Lower lobe of right lung (tissue), 2 donors: ENCODE results near the gene MYL4. TPM values are rescaled to one million over a fixed set of nuclear protein-coding genes. Genes with fewer than 3 reads are reported as not detected.
"Not testable (repeated sequence)": the region's sequence is repeated elsewhere in the genome, so short reads cannot be mapped to it uniquely, and the experiment has no call there.

Experiments used
- ATAC-seq, 2 donors: fragments of 200-7000 bp; cut with Tn5 transposase; one replicate each; pipeline ENCODE4 v1.9.1; 2020 to 2022; ENCODE audit warnings: mild to moderate bottlenecking in 2 of 2, moderate library complexity in 2 of 2
- DNase-seq: peaks from one replicate; pipeline ENCODE4 v3.0.0-alpha.2; 2020
- H3K27ac ChIP-seq: fragments of 200-600 bp; one replicate; pipeline ENCODE4 v1.8.0; 2022
- H3K27me3 ChIP-seq: fragments of 200-600 bp; one replicate; pipeline ENCODE4 v1.8.0; 2022; ENCODE audit warnings: low read depth
- H3K36me3 ChIP-seq: fragments of 200-600 bp; one replicate; pipeline ENCODE4 v1.8.0; 2022; ENCODE audit warnings: mild to moderate bottlenecking
- H3K4me1 ChIP-seq: fragments of 200-600 bp; one replicate; pipeline ENCODE4 v1.8.0; 2022
- H3K4me3 ChIP-seq: fragments of 200-600 bp; one replicate; pipeline ENCODE4 v1.8.0; 2022; ENCODE audit warnings: mild to moderate bottlenecking
- H3K9me3 ChIP-seq: fragments of 200-600 bp; one replicate; pipeline ENCODE4 v1.8.0; 2022
- intact Hi-C: fragments of 100-400 bp; cut with DNase I; formaldehyde crosslinking; loops from one replicate; pipeline ENCODE4 v1.11.0; 2022
- total RNA-seq: library from RNA; stranded (reverse); fragmentation: NEBNext Ultra II Directional; extraction: Animal tissue kit (Norgen Biotek cat#: 25700); gene quantifications from one replicate; pipeline ENCODE4 v1.2.1, GENCODE V29; 2021
- TF ChIP-seq, protein P1 (sequence below): fragments of 200-600 bp; IDR thresholded peaks from one replicate; pipeline ENCODE4 v1.8.0; 2022; ENCODE audit warnings: antibody characterized with exemption, mild to moderate bottlenecking
- donor health status: DM: no; HTN: yes; CAD: no; lungs with severe emphysema.

MYL4 gene
- total RNA-seq, 1 donor from 2014 or later, result 3.0 TPM

DNA sequence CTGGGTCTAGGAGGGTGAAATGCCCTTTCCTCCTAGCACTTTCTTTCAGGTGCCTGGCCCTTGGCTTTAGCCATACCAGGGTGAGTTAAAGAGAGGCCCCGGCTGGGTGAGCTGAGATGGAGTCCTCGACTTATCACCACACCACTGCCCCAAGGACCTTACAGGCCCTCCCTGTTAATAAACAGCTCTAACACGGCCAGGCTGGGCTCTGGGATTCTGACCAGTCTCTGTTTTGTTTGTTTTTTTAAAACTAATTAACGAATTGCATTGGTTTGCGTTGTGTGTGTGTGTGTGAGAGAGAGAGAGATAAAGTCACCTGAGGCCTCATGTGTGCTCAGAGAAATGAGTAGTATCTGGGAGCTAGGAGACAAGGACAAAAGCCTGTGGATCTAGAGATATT, 14.3 kb downstream of the MYL4 start:
- H3K36me3 ChIP-seq, result no peaks in the 10 kb centered on the region
- no peak for ATAC-seq
- no peak for DNase-seq
- H3K4me1 ChIP-seq, result peaks cover 29% of the 10 kb centered on the region
- no peak overlapping the region for H3K27ac ChIP-seq
- no peak overlapping the region for H3K4me3 ChIP-seq
- H3K9me3 ChIP-seq, result no peaks in the 10 kb centered on the region
- intact Hi-C loops, result no loop called here
- H3K27me3 ChIP-seq, result no peaks in the 10 kb centered on the region
- TF ChIP-seq, protein P1, sequence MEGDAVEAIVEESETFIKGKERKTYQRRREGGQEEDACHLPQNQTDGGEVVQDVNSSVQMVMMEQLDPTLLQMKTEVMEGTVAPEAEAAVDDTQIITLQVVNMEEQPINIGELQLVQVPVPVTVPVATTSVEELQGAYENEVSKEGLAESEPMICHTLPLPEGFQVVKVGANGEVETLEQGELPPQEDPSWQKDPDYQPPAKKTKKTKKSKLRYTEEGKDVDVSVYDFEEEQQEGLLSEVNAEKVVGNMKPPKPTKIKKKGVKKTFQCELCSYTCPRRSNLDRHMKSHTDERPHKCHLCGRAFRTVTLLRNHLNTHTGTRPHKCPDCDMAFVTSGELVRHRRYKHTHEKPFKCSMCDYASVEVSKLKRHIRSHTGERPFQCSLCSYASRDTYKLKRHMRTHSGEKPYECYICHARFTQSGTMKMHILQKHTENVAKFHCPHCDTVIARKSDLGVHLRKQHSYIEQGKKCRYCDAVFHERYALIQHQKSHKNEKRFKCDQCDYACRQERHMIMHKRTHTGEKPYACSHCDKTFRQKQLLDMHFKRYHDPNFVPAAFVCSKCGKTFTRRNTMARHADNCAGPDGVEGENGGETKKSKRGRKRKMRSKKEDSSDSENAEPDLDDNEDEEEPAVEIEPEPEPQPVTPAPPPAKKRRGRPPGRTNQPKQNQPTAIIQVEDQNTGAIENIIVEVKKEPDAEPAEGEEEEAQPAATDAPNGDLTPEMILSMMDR, result no peak

GRCh38 chr17:47224077-47224476, 14.9 kb downstream of the MYL4 start:
- H3K4me3 ChIP-seq, DNase-seq, H3K27me3 ChIP-seq, intact Hi-C loops, ATAC-seq, H3K36me3 ChIP-seq, H3K9me3 ChIP-seq, H3K27ac ChIP-seq: not testable (repeated sequence)
- peaks cover 29% of the 10 kb centered on the region for H3K4me1 ChIP-seq

DNA sequence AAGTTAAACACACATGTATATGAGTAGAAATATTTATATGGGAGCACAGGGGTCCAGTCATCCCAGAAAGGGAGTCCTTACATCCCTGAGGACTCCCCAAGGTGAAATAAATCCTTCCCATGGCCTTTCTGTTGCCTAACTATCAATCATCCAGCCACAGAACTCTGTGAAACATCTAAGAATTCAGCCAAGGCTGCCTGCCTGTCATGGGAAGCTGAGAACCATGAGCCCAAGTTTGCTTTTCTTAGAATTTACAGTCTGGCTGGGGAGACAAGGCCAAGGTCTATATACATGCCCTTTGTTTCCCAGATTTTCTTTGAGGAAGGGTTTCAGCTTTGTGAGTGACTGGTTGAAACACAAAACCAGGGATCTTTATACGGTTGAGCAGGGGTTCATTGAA, 15.8 kb downstream of the MYL4 start:
- TF ChIP-seq, protein P1, result no peak
- DNase-seq, result no peak
- no peak for ATAC-seq
- intact Hi-C loops, result loop anchor here (5.0 kb wide), 1 partner anchor 92 kb away; no protein-coding TSS in a partner anchor
- Histone ChIP-seq H3K4me3 (no peak overlapping the region), H3K9me3 (no peaks in the 10 kb centered on the region), H3K36me3 (no peaks in the 10 kb centered on the region), H3K27ac (peak overlapping the region; percentile 77), H3K4me1 (peaks cover 29% of the 10 kb centered on the region), H3K27me3 (no peaks in the 10 kb centered on the region)

- Histone ChIP-seq H3K4me1 (peaks cover 29% of the 10 kb centered on the region), H3K27me3 (no peaks in the 10 kb centered on the region), H3K36me3 (no peaks in the 10 kb centered on the region), H3K27ac (peak overlapping the region; percentile 77), H3K9me3 (no peaks in the 10 kb centered on the region), H3K4me3 (no peak overlapping the region)
- DNase-seq, result no peak
- ATAC-seq, result peak; percentile 40 to 61
- intact Hi-C loops, result loop anchor here (5.0 kb wide), 1 partner anchor 92 kb away; no protein-coding TSS in a partner anchor
- TF ChIP-seq, protein P1, result no peak
Observed at GRCh38 chr17:47225436-47225858, 16.3 kb downstream of the MYL4 start.

GRCh38 chr17:47225911-47226688, 17.0 kb downstream of the MYL4 start:
- intact Hi-C loops, result loop anchor here (5.0 kb wide), 1 partner anchor 91 kb away; no protein-coding TSS in a partner anchor
- Histone ChIP-seq H3K4me1 (peaks cover 29% of the 10 kb centered on the region), H3K9me3 (no peaks in the 10 kb centered on the region), H3K4me3 (no peak overlapping the region), H3K36me3 (no peaks in the 10 kb centered on the region), H3K27ac (peak overlapping the region; percentile 77), H3K27me3 (no peaks in the 10 kb centered on the region)
- ATAC-seq (no peak), DNase-seq (no peak)
- TF ChIP-seq, protein P1, result no peak

GRCh38 chr17:47227862-47228261, 18.7 kb downstream of the MYL4 start:
- no peak for ATAC-seq
- no peak overlapping the region for H3K27ac ChIP-seq
- peaks cover 28% of the 10 kb centered on the region for H3K4me1 ChIP-seq
- intact Hi-C loops, result loop anchor here (5.0 kb wide), 1 partner anchor 89 kb away; no protein-coding TSS in a partner anchor
- H3K4me3 ChIP-seq, result no peak overlapping the region
- TF ChIP-seq, protein P1, result no peak
- DNase-seq, result no peak
- H3K9me3 ChIP-seq, result no peaks in the 10 kb centered on the region
- no peaks in the 10 kb centered on the region for H3K36me3 ChIP-seq
- no peaks in the 10 kb centered on the region for H3K27me3 ChIP-seq
